ENCODE results near the gene UFC1.

UFC1 gene

GRCh38 chr1:161121834-161122233 lies 31.9 kb upstream of the UFC1 start:
- no peak for DNase-seq
- Mint-ChIP-seq H3K4me1 (peaks cover 41% of the 10 kb centered on the region), H3K4me3 (no peak overlapping the region), H3K9me3 (no peaks in the 10 kb centered on the region), H3K27ac (no peak overlapping the region), H3K27me3 (ENCODE audit: low read depth, poor library complexity) (no peaks in the 10 kb centered on the region), H3K36me3 (ENCODE audit: low read depth) (peaks cover 51% of the 10 kb centered on the region)
- no peak for TF ChIP-seq CTCF (IDR thresholded peaks at IDR 0.05)

DNA sequence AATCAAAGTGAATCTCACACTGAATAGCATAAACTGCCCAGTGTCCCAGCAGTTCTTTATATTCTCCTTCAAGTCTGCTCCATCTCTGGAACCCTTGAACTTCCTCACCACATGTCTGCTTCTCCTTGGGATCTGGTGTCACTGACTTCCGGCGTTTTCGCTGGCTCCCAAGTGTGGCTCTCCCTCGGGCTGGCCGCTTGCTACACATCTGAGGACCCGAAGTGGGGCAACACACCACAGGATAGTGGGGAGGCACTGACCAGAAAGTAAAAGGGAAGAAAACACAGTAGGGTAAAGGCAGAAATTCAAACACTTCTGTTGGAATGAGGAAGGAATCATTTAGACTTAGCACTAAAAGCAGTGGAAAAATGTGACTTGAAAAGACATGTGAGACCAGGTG lies 30.8 kb upstream of the UFC1 start:
- H3K4me1 Mint-ChIP-seq = peaks cover 46% of the 10 kb centered on the region
- DNase-seq = no peak
- no peak for TF ChIP-seq CTCF (IDR thresholded peaks at IDR 0.05)
- no peak overlapping the region for H3K4me3 Mint-ChIP-seq
- peaks cover 62% of the 10 kb centered on the region for H3K36me3 Mint-ChIP-seq (ENCODE audit: low read depth)
- no peaks in the 10 kb centered on the region for H3K27me3 Mint-ChIP-seq (ENCODE audit: low read depth, poor library complexity)
- no peaks in the 10 kb centered on the region for H3K9me3 Mint-ChIP-seq
- peak overlapping the region; percentile 92 for H3K27ac Mint-ChIP-seq

- Mint-ChIP-seq H3K27me3 (ENCODE audit: low read depth, poor library complexity) (no peaks in the 10 kb centered on the region), H3K4me3 (no peak overlapping the region), H3K27ac (no peak overlapping the region), H3K4me1 (peaks cover 59% of the 10 kb centered on the region), H3K36me3 (ENCODE audit: low read depth) (peaks cover 56% of the 10 kb centered on the region), H3K9me3 (no peaks in the 10 kb centered on the region)
- TF ChIP-seq CTCF (IDR thresholded peaks at IDR 0.05) = no peak
- DNase-seq = no peak
Observed at GRCh38 chr1:161127649-161128048, 26.1 kb upstream of the UFC1 start.

DNA sequence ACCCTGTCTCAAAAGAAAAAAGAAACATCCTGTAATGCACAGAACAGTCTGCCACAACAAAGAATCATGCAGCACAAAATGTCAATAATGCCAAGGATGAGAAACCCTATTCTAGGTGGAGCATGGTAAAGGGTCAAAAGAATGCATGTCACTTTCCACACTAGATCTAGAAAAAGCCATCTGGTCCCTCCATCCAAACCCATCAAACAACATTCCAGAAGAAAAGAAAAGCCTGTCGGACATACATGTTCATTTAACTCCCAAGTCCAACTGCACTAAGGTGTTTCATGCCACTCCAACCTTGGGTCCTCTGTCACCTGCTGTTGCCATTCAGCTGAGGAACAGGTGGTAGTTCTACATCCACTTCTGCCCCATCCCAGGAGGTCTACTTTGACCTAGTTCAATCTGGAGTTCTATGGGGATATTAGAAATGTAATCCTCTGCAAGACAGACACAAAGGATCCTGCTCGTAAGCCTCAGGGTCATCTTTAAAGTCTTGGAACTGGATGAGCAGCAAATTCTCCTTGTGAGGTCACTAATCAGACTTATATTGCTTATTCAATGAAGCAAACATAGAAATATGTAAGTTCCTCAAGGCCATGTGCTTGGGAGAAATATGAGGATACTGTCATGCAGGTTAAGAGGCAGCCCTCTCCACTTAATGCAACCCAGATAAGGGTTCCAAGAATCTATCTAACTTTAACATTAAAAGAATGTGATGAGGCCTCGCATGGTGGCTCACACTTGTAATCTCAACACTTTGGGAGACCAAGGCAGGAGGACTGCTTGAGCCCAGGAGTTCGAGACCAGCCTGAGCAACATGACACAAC lies 25.0 kb upstream of the UFC1 start:
- Mint-ChIP-seq H3K36me3 (ENCODE audit: low read depth) (peaks cover 45% of the 10 kb centered on the region), H3K9me3 (no peaks in the 10 kb centered on the region), H3K4me3 (peak overlapping the region; percentile 37), H3K27me3 (ENCODE audit: low read depth, poor library complexity) (no peaks in the 10 kb centered on the region), H3K4me1 (peaks cover 59% of the 10 kb centered on the region), H3K27ac (no peak overlapping the region)
- no peak for DNase-seq
- TF ChIP-seq CTCF (IDR thresholded peaks at IDR 0.05) = no peak

GRCh38 chr1:161130266-161130665 lies 23.5 kb upstream of the UFC1 start:
- Mint-ChIP-seq H3K4me1 (peaks cover 59% of the 10 kb centered on the region), H3K27ac (peak overlapping the region; percentile 98), H3K27me3 (ENCODE audit: low read depth, poor library complexity) (no peaks in the 10 kb centered on the region), H3K36me3 (ENCODE audit: low read depth) (peaks cover 40% of the 10 kb centered on the region), H3K4me3 (no peak overlapping the region), H3K9me3 (no peaks in the 10 kb centered on the region)
- no peak for DNase-seq
- no peak for TF ChIP-seq CTCF (IDR thresholded peaks at IDR 0.05)
